Mesenchymal stem cell (in vitro differentiated cells and primary cell): Measurements from ENCODE around the gene AUTS2.

ENCODE experiments used
- DNase-seq: peaks from one replicate; pipeline ENCODE4 v3.0.0-alpha.2; 2013
- H2AFZ ChIP-seq: one replicate; pipeline ENCODE4 v1.6.1; 2013; ENCODE audit warnings: low read depth, mild to moderate bottlenecking, control low read depth, inconsistent platforms, low read length, moderate library complexity
- H2AK5ac ChIP-seq: 2 replicates; pipeline ENCODE4 v1.6.1; 2013; ENCODE audit warnings: low read length, moderate library complexity, mild to moderate bottlenecking, inconsistent platforms; ENCODE audit not compliant: severe bottlenecking
- H2BK120ac ChIP-seq: one replicate; pipeline ENCODE4 v1.6.1; 2013; ENCODE audit warnings: low read depth, mild to moderate bottlenecking, inconsistent platforms, low read length, moderate library complexity
- H2BK12ac ChIP-seq, 2 experiments: one replicate each; pipeline ENCODE4 v1.6.1; 2013; ENCODE audit warnings: inconsistent platforms in 2 of 2, low read length in 2 of 2, mild to moderate bottlenecking in 2 of 2, moderate library complexity in 2 of 2, control low read depth in 1 of 2
- H2BK15ac ChIP-seq: one replicate; pipeline ENCODE4 v1.6.1; 2013; ENCODE audit warnings: mild to moderate bottlenecking, low read depth, inconsistent platforms; ENCODE audit not compliant: poor library complexity, severe bottlenecking
- H2BK5ac ChIP-seq: 2 replicates; pipeline ENCODE4 v1.6.1; 2013; ENCODE audit warnings: low read depth, mild to moderate bottlenecking, low read length, control low read depth, inconsistent platforms; ENCODE audit not compliant: poor library complexity, severe bottlenecking
- H3K14ac ChIP-seq, 2 experiments: one replicate each; pipeline ENCODE4 v1.6.1; 2013; ENCODE audit warnings: inconsistent platforms in 2 of 2, low read length in 2 of 2, control low read depth in 1 of 2, mild to moderate bottlenecking in 1 of 2, moderate library complexity in 1 of 2
- H3K18ac ChIP-seq, 2 experiments: one replicate each; pipeline ENCODE4 v1.6.1; 2013; ENCODE audit warnings: inconsistent platforms in 2 of 2, low read length in 2 of 2, control low read depth in 1 of 2, low read depth in 1 of 2, mild to moderate bottlenecking in 1 of 2
- H3K23ac ChIP-seq, 2 experiments: one replicate each; pipeline ENCODE4 v1.6.1; 2013; ENCODE audit warnings: inconsistent platforms in 2 of 2, low read length in 2 of 2, mild to moderate bottlenecking in 2 of 2, moderate library complexity in 2 of 2, control low read depth in 1 of 2
- H3K27ac ChIP-seq: 2 replicates; pipeline ENCODE4 v1.5.1; 2013; ENCODE audit warnings: mild to moderate bottlenecking, moderate library complexity, low read length, control low read depth, inconsistent platforms; ENCODE audit not compliant: poor library complexity, severe bottlenecking
- H3K27me3 ChIP-seq, 2 experiments: 2 replicates each; pipeline versions ENCODE4 v1.6.1 to v1.7.0; 2013; ENCODE audit warnings: low read length in 2 of 2, mild to moderate bottlenecking in 2 of 2, moderate library complexity in 2 of 2, control low read depth in 1 of 2, inconsistent platforms in 1 of 2; ENCODE audit not compliant: control insufficient read depth in 1 of 2, insufficient read depth in 1 of 2
- H3K36me3 ChIP-seq, 2 experiments: 2 replicates each; pipeline versions ENCODE4 v1.6.1 to v1.7.0; 2013; ENCODE audit warnings: low read length in 2 of 2, control low read depth in 1 of 2, inconsistent platforms in 1 of 2, low read depth in 1 of 2, mild to moderate bottlenecking in 1 of 2; ENCODE audit not compliant: insufficient read depth in 2 of 2, control insufficient read depth in 1 of 2
- H3K4ac ChIP-seq, 2 experiments: one replicate each; pipeline ENCODE4 v1.6.1; 2013; ENCODE audit warnings: inconsistent platforms in 2 of 2, low read length in 2 of 2, mild to moderate bottlenecking in 2 of 2, moderate library complexity in 2 of 2, control low read depth in 1 of 2, low read depth in 1 of 2
- H3K4me1 ChIP-seq: 2 replicates; pipeline ENCODE4 v1.6.1; 2013; ENCODE audit warnings: low read depth, low read length, control low read depth; ENCODE audit not compliant: control insufficient read depth, insufficient read depth
- H3K4me2 ChIP-seq: 2 replicates; pipeline ENCODE4 v1.6.1; 2013; ENCODE audit warnings: low read length, mild to moderate bottlenecking, inconsistent platforms; ENCODE audit not compliant: poor library complexity, severe bottlenecking
- H3K4me3 ChIP-seq, 2 experiments: 2 replicates each; pipeline versions ENCODE4 v1.5.1 to v1.7.0; 2013; ENCODE audit warnings: low read length in 2 of 2, mild to moderate bottlenecking in 2 of 2, control low read depth in 1 of 2, low read depth in 1 of 2; ENCODE audit not compliant: insufficient read depth in 1 of 2
- H3K79me1 ChIP-seq: replicated peaks from 2 replicates; pipeline ENCODE4 v1.6.1; 2013; ENCODE audit warnings: mild to moderate bottlenecking, control low read depth, low read length, inconsistent platforms; ENCODE audit not compliant: poor library complexity, severe bottlenecking
- H3K9ac ChIP-seq: 2 replicates; pipeline ENCODE4 v1.7.0; 2013; ENCODE audit warnings: mild to moderate bottlenecking, low read length, moderate library complexity
- H3K9me3 ChIP-seq: 2 replicates; pipeline ENCODE4 v1.7.0; 2013; ENCODE audit warnings: mild to moderate bottlenecking, low read length; ENCODE audit not compliant: control insufficient read depth
- H4K8ac ChIP-seq: one replicate; pipeline ENCODE4 v1.6.1; 2013; ENCODE audit warnings: inconsistent platforms, mild to moderate bottlenecking, low read length, moderate library complexity
- H4K91ac ChIP-seq: one replicate; pipeline ENCODE4 v1.6.1; 2013; ENCODE audit warnings: mild to moderate bottlenecking, low read length, inconsistent platforms
- WGBS: methylation state at CpG from one replicate; pipeline ENCODE4 v1.1.7; 2013; ENCODE audit warnings: mixed read lengths; 5-methylcytosine and 5-hydroxymethylcytosine counted together

AUTS2 gene

GRCh38 chr7:70153933-70154332 lies 555.7 kb downstream of the AUTS2 start:
- no peak overlapping the region for H3K18ac ChIP-seq
- H2AFZ ChIP-seq, result no peak overlapping the region
- no peaks in the 10 kb centered on the region for H3K9me3 ChIP-seq
- no peak overlapping the region for H2BK120ac ChIP-seq
- H3K14ac ChIP-seq, result no peak overlapping the region
- H3K79me1 ChIP-seq, result no peaks in the 10 kb centered on the region
- H2BK12ac ChIP-seq, result no peak overlapping the region
- H4K8ac ChIP-seq, result no peak overlapping the region
- no peak overlapping the region for H3K9ac ChIP-seq
- H3K4me1 ChIP-seq, result no peaks in the 10 kb centered on the region
- no peaks in the 10 kb centered on the region for H3K36me3 ChIP-seq
- no peaks in the 10 kb centered on the region for H3K27me3 ChIP-seq
- DNase-seq, result no peak
- no peak overlapping the region for H2BK15ac ChIP-seq
- no peak overlapping the region for H3K27ac ChIP-seq
- no peak overlapping the region for H3K4ac ChIP-seq
- no peak overlapping the region for H3K23ac ChIP-seq
- no peak overlapping the region for H2AK5ac ChIP-seq
- no peak overlapping the region for H3K4me2 ChIP-seq
- H4K91ac ChIP-seq, result no peak overlapping the region
- 89% methylated on average over 1 of the region's 1 CpG for WGBS
- H2BK5ac ChIP-seq, result no peak overlapping the region
- H3K4me3 ChIP-seq, result no peak overlapping the region

DNA sequence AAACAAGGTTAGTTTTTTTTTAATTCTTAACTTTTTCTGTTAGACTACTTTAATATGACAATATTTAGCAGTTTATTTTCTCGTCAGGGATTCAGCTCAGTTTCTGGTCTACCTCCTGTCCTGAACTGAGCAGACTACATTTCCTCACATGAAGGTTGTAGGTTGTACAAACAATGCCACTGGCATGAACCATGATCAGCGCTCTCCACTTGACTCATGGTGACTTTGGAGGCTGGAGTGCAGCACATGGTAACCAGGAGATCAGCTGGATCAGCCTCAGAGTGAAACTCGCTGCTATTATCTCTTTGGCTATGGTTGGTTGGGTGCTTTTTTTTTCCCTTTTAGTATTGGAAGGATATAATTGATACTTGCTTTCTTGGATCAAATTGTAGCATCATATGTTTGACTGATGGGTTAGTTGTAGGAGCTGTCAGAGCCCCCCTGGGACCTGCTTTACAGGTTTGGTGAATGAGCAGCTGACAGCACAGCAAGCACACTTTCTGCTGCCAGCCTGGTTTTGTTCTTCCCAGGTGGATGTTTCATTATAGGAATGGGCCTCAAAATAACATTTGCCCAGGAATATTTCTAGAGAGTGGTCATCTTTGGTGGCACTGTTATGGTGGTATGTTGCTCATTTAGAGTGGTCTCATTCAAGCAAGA lies 556.4 kb downstream of the AUTS2 start:
- Histone ChIP-seq H2AFZ (no peak overlapping the region), H2AK5ac (no peak overlapping the region), H3K18ac (no peak overlapping the region), H3K4me1 (no peaks in the 10 kb centered on the region), H2BK5ac (no peak overlapping the region), H3K36me3 (no peaks in the 10 kb centered on the region), H3K23ac (no peak overlapping the region), H3K27me3 (no peaks in the 10 kb centered on the region), H3K9me3 (no peaks in the 10 kb centered on the region), H3K14ac (no peak overlapping the region), H3K27ac (no peak overlapping the region), H3K9ac (no peak overlapping the region), H4K8ac (no peak overlapping the region), H3K4me2 (no peak overlapping the region), H3K4ac (no peak overlapping the region), H3K79me1 (no peaks in the 10 kb centered on the region), H3K4me3 (no peak overlapping the region), H2BK15ac (no peak overlapping the region), H2BK120ac (no peak overlapping the region), H2BK12ac (no peak overlapping the region), H4K91ac (no peak overlapping the region)
- WGBS, result 80% methylated on average over 3 of the region's 3 CpGs
- DNase-seq, result no peak

DNA sequence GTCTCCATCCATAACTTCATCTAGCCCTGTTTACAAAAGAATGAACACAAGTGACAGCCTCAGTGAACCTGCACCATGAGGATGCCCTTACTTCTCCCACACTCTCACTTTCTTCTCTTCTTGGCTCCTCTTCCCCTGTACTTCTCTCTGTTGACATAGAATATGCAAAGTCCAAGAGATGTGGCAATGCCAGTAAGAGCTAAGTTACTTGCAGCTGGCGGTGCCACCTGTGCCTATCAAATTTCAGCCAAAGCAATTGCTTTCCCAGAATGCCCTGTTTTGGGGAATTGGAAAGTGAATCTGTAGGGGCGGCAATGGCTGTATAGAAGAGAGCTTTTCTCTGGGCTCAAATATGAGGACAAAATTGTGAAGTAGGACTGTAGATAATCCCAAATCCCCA lies 557.8 kb downstream of the AUTS2 start:
- WGBS, result 86% methylated on average over 2 of the region's 2 CpGs

GRCh38 chr7:70159121-70159520 lies 560.8 kb downstream of the AUTS2 start:
- Histone ChIP-seq H3K27me3 (no peaks in the 10 kb centered on the region), H3K9ac (no peak overlapping the region), H3K4ac (no peak overlapping the region), H2BK5ac (no peak overlapping the region), H3K4me3 (no peak overlapping the region), H2BK15ac (no peak overlapping the region), H3K36me3 (no peaks in the 10 kb centered on the region), H3K9me3 (no peaks in the 10 kb centered on the region), H3K4me2 (no peak overlapping the region), H3K4me1 (no peaks in the 10 kb centered on the region), H4K91ac (no peak overlapping the region), H2BK120ac (no peak overlapping the region), H3K18ac (no peak overlapping the region), H4K8ac (no peak overlapping the region), H3K14ac (no peak overlapping the region), H2BK12ac (no peak overlapping the region), H3K27ac (no peak overlapping the region), H3K23ac (no peak overlapping the region), H2AFZ (no peak overlapping the region), H2AK5ac (no peak overlapping the region), H3K79me1 (no peaks in the 10 kb centered on the region)
- no peak for DNase-seq
- WGBS, result 86% methylated on average over 2 of the region's 3 CpGs

More for the DNA sequence above, 557.8 kb downstream of the AUTS2 start:
- Histone ChIP-seq H3K79me1 (no peaks in the 10 kb centered on the region), H2AK5ac (no peak overlapping the region), H2BK5ac (no peak overlapping the region), H3K23ac (no peak overlapping the region), H3K27ac (no peak overlapping the region), H2AFZ (no peak overlapping the region), H2BK12ac (no peak overlapping the region), H2BK120ac (no peak overlapping the region), H3K4me1 (no peaks in the 10 kb centered on the region), H3K9ac (no peak overlapping the region), H3K14ac (no peak overlapping the region), H3K4me2 (no peak overlapping the region), H4K91ac (no peak overlapping the region), H3K4ac (no peak overlapping the region), H3K4me3 (no peak overlapping the region), H3K9me3 (no peaks in the 10 kb centered on the region), H3K18ac (no peak overlapping the region), H3K27me3 (no peaks in the 10 kb centered on the region), H2BK15ac (no peak overlapping the region), H4K8ac (no peak overlapping the region), H3K36me3 (no peaks in the 10 kb centered on the region)
- DNase-seq, result no peak
